NCI-H2107 (cell line): ENCODE data around the gene STON1.
"Not testable (repeated sequence)": the region's sequence is repeated elsewhere in the genome, so short reads cannot be mapped to it uniquely, and the experiment has no call there.

Experiments used
- DNase-seq: peaks from one replicate; lab custom pipeline; 2025; lab: John Stamatoyannopoulos, UW

STON1 gene, protein sequence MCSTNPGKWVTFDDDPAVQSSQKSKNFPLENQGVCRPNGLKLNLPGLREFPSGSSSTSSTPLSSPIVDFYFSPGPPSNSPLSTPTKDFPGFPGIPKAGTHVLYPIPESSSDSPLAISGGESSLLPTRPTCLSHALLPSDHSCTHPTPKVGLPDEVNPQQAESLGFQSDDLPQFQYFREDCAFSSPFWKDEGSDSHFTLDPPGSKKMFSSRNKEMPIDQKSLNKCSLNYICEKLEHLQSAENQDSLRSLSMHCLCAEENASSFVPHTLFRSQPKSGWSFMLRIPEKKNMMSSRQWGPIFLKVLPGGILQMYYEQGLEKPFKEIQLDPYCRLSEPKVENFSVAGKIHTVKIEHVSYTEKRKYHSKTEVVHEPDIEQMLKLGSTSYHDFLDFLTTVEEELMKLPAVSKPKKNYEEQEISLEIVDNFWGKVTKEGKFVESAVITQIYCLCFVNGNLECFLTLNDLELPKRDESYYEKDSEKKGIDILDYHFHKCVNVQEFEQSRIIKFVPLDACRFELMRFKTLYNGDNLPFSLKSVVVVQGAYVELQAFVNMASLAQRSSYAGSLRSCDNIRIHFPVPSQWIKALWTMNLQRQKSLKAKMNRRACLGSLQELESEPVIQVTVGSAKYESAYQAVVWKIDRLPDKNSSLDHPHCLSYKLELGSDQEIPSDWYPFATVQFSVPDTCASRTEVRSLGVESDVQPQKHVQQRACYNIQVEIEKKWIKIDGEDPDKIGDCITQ

GRCh38 chr2:48530033-48530811 lies at the start of gene STON1:
TSS of gene STON1 (plus strand) at chr2:48530154. CDS start at chr2:48580634, 50,480 bp downstream.
- DNase-seq, result no peak

DNA sequence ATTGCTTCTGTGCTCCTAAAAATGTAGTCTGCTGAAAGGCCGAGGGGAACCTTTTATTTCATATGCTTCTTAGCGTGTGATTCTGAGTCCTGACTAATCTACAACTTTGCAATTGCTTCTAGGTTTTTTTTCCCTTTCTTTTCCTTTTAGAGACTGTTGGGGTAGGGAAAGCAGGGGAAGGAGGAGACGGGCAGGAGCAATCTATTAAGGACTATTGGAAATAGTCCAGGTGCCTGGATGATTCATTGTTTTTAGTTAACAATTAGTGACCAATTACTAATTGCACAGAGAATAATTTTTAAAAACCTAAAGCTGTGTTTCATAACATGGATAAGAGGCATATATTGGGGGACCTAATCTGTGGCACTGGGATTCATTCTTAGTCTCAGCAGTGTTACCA lies 49.4 kb upstream of the STON1 start:
- no peak for DNase-seq

DNA sequence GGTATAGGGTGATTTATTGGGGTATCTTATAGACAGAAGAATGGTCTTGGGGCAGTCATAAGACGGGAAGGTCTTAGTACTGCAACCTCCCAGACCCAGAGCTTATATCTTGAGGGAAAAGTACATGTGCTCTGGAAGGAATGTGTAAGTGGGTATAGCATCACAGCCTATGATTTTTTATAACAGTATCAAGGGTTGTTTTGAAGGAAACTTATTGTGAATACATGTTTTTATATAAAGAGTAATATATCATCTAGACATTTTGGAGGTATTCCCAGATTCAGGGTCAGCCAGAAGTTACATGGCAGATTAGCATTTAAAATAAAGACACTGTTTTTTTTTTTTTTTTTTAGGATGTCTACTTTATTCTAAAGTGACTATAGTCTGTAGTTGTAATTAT lies 47.6 kb upstream of the STON1 start:
- no peak for DNase-seq

DNA sequence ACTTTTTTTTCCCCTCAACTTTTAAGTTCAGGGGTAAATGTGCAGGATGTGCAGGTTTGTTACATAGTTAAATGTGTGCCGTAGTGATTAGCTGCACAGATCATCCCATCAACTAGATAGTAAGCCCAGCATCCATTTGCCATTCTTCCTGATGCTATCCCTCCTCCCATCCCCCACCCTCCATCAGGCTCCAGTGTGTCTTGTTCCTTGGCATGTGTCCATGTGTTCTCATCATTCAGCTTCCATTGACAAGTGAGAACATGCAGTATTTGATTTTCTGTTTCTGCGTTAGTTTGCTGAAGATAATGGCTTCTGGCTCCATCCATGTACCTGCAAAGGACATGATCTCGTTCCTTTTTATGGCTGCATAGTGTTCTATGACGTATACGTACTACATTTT lies 47.2 kb upstream of the STON1 start:
- DNase-seq, result no peak

- DNase-seq, result no peak
Observed at GRCh38 chr2:48483506-48483905, 46.4 kb upstream of the STON1 start.

GRCh38 chr2:48483916-48484315 lies 46.0 kb upstream of the STON1 start:
- DNase-seq, result no peak

GRCh38 chr2:48488545-48488944 lies 41.4 kb upstream of the STON1 start:
- DNase-seq, result no peak

DNA sequence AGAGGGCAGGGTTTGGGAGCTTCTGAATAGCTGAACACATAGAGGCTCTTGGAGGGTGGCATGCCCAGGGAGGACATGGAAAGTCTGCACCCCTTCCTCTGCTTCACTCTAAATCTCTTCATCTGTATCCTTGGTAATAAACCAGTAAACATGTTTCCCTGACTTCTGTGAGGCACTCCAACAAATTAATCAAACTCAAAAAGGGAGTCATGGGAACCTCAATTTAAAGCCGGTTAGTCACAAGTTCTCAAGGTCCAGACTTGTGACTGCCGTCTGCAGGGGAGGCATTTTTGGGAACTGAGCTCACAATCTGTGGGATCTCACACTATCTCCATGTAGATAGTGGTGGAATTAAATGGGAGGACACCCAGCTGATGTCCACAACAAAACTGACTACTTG lies 33.1 kb upstream of the STON1 start:
- no peak for DNase-seq

DNA sequence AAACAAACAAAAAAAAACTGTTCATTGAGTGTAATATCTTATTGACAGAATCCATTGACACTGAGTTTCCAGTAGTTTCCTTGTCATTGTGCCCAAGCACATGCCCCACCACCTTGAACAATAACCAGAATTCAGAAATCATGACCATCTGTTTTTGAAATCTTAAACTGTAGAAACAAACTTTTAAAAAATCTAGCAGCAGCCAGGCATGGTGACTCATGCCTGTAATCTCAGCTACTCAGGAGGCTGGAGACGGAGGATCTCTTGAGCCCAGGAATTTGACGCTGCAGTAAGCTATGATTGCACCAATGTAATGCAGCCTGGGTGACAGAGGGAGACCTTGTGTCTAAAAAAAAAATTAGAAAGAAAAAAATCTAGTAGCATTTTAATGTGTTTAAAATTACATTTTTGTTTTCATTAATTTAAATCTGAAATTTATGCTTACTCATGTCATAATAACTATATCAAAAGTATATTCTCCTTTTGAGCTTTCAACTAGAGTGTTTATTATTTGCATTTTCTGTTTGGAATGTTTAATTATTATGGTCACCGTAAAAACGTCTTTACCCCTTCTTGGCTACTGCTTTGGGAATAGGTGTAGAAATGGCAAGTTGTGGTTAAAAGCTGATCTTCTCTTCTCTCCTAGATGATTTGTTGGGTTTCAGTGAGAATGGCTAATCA lies 25.2 kb upstream of the STON1 start:
- DNase-seq, result no peak

DNA sequence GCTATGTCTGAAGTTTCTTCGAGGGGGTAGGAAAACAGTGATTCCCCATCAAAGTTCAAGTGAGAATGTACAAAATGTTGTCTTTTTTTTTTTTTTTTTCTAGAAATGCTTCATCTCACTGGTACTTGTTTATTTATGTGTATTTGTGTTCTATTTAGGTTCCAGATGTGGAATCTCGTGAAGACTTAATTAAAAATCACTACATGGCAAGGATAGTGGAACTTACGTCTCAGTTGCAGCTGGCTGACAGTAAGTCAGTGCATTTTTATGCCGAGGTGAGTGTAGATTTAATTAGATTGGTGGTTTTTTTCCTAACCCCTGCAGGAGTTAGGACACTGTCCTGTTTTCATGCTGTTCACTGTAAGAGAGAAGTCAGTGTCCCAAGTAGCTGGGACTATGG lies 22.8 kb upstream of the STON1 start:
- no peak for DNase-seq

DNA sequence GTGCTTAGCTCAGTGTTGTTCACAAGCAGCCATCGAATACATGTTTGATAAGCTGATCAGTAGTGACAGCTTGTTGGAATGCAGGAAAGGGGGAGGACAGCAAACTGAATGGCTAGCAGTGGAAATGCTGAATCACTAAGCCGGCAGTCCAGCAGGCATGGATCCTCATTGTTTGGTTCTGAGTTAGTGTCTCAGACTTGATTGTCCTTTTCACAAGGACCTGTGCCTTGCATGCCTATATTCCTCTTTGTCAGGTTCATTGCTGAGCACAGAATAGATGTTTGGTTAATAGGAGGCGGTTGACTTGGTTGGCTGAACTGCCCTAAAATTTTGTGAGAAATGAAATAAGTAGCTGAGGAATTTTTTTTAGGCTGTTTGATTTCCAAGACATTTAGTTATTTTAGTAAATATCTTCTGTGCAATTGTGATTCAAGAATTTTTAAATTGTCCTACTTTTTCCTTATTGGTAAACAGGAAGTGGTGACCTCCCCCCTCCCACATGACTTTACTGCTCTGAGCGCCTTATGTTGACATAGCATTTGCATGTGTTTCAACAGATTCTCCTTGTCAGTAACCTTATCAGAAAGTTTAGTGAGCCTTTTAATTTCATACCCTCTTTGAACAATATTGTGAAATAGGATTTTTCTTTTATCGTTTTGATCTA lies 21.4 kb upstream of the STON1 start:
- no peak for DNase-seq

- no peak for DNase-seq
Observed at GRCh38 chr2:48510329-48510728, 19.6 kb upstream of the STON1 start.

GRCh38 chr2:48511849-48512470 lies 18.0 kb upstream of the STON1 start:
- no peak for DNase-seq

GRCh38 chr2:48512571-48512970 lies 17.4 kb upstream of the STON1 start:
- no peak for DNase-seq

- DNase-seq, result no peak
Observed at GRCh38 chr2:48514348-48515003, 15.5 kb upstream of the STON1 start.

DNA sequence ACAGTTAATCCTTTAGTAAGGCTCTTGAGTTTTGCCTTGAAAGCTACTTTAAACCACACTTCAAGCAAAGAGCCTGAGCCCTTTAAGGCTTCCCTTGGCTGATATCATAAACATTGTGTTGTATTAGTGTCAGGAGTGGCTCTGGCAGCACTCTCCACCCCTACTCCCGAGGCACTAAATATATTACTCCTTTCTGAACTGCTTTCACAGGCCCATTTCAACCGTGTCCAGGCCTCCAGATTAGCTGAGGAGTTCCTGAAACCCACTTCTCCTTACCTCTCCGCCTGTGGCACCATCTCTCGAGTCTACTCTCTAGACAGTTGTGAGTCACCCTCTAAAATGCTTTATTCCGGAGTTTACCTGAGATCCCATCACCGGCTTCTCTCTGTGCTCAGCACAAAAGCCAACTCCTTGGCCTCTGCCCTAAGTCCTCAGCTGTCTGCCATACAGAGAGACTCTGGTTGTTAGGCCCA lies 14.4 kb upstream of the STON1 start:
- no peak for DNase-seq

GRCh38 chr2:48519593-48519992 lies 10.4 kb upstream of the STON1 start:
- no peak for DNase-seq

DNA sequence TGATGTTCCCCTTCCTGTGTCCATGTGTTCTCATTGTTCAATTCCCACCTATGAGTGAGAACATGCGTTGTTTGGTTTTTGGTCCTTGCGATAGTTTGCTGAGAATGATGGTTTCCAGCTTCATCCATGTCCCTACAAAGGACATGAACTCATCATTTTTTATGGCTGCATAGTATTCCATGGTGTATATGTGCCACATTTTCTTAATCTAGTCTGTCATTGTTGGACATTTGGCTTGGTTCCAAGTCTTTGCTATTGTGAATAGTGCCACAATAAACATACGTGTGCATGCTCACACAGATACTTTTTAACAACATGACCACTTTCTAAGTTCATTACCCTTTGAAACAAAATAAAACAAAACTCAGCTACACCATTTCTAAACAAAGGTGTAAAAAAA lies 5.2 kb upstream of the STON1 start:
- not testable (repeated sequence) for DNase-seq

DNA sequence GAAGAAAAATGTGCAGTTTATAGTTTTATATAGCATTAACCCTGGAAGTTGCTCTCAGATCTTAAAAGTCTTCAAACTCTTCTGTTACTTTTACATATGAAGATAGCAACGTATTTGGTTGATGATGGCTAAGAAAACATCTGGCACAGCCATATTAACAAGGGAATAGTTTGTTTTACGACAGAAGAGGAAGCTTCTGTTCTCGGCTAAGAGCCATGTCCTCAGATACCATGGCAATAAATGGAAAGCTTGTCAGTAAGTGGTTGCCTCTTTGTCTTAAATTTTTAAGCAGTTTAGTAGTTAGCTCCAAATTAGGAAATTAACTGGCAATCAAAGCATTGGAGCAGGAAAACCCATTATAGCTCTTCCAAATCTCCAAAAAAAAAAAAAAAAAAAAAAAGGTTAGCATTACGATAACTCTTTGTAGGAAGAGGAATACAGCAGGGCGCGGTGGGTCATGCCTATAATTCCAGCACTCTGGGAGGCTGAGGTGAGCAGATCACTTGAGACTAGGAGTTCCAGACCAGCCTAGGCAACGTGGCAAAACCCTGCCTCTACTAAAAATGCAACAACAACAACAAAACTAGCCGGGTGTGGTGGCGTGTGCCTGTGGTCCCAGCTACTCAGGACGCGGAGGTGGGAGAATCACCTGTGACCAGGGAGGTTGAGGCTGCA lies 4.5 kb upstream of the STON1 start:
- DNase-seq, result no peak
